ENCODE data around the gene OXSM.

DNA sequence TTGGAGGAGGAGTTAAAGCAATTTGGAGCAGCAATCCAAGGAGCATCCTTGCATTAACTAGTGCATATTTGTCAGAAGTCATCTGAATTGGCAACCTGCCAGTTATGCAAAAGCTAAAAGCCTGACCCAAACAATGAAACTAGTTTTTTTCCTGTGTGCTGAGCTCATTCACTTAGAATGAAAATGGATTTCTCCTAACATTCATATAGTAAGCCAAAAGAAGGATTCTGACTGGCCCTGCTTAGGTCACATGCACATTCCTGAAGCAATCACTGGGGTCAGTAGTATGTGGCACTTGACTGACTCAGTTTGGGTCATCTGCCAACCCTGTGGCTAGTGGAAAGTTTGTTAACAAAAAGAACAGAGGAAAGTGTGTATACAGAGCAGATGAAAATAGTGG lies 30.5 kb downstream of the OXSM start:
- TF ChIP-seq POLR2A (IDR thresholded peaks at IDR 0.05; ENCODE audit: borderline replicate concordance, extremely low read depth, insufficient read depth, insufficient read length) (no peak), EZH2phosphoT487 (IDR thresholded peaks at IDR 0.05; ENCODE audit: borderline replicate concordance) (no peak), CTCF (IDR thresholded peaks at IDR 0.05 in 2 of 3, conservative IDR thresholded peaks at IDR 0.05 in 1 of 3; ENCODE audit: borderline replicate concordance in 1 of 3, insufficient read depth in 1 of 3, low read depth in 2 of 3, low read length in 2 of 3) (no peak), CBX3 (IDR thresholded peaks at IDR 0.05; ENCODE audit: low read depth) (no peak)
